Testis (tissue), 3 donors: ENCODE measurements around the gene SCG3. TPM values are rescaled to one million over a fixed set of nuclear protein-coding genes. Genes with fewer than 3 reads are reported as not detected.

ENCODE experiments used
- DNase-seq: peaks from one replicate; pipeline ENCODE4 v3.0.0-alpha.2; 2019
- H3K27ac ChIP-seq, 2 donors: fragments of 200-600 bp; sonication (generic); one replicate each; pipeline ENCODE4 v1.5.1; 2019
- H3K27me3 ChIP-seq: fragments of 200-600 bp; sonication (generic); one replicate; pipeline ENCODE4 v1.5.1; 2019
- H3K36me3 ChIP-seq: fragments of 200-600 bp; sonication (generic); one replicate; pipeline ENCODE4 v1.5.1; 2017; ENCODE audit warnings: low read depth; ENCODE audit errors: missing control alignments
- H3K4me1 ChIP-seq: fragments of 200-600 bp; sonication (generic); one replicate; pipeline ENCODE4 v1.5.1; 2019
- H3K4me3 ChIP-seq, 2 donors: fragments of 200-600 bp; sonication (generic); one replicate each; pipeline ENCODE4 v1.5.1; 2017 to 2019
- H3K9me3 ChIP-seq: fragments of 200-600 bp; sonication (generic); one replicate; pipeline ENCODE4 v1.5.1; 2017
- CTCF ChIP-seq, 3 experiments: fragments of 450-650 bp in 2 of 3; fragments of 200-600 bp in 1 of 3; sonication (generic) in 1 of 3; IDR thresholded peaks; one replicate each; pipeline ENCODE4 v1.5.1; 2016 to 2019; ENCODE audit warnings: antibody characterized with exemption in 3 of 3, mild to moderate bottlenecking in 2 of 3, moderate library complexity in 1 of 3
- POLR2A ChIP-seq: fragments of 450-650 bp; IDR thresholded peaks from one replicate; pipeline ENCODE4 v1.6.1; 2017; ENCODE audit warnings: antibody characterized with exemption, mild to moderate bottlenecking, moderate library complexity
- WGBS, 2 donors: methylation state at CpG; one replicate each; pipeline ENCODE4 v1.1.5; 2018; 5-methylcytosine and 5-hydroxymethylcytosine counted together
- intact Hi-C: fragments of 100-400 bp; cut with DNase I; formaldehyde crosslinking; loops from one replicate; pipeline ENCODE4 v1.15.1; 2023; ENCODE audit warnings: low total_unique reads
- polyA plus RNA-seq: library from polyadenylated mRNA; stranded (reverse); fragments of 350-450 nt; fragmentation: Illumina TruSeq; extraction: RNeasy Lipid Tissue Mini Kit (QIAGEN cat#74804); gene quantifications from one replicate; pipeline ENCODE4 v1.2.3, GENCODE V29; 2014; ENCODE audit warnings: low read depth, low replicate concordance; ENCODE audit not compliant: insufficient read depth
- total RNA-seq, 2 donors: library from RNA; depleted of rRNA; stranded (reverse); fragments of >200 nt; gene quantifications; one replicate each; pipeline ENCODE4 v1.2.3, GENCODE V29; 2016

Gene SCG3
- total and polyA plus RNA-seq, 3 donors from 2014 or later, result 1.2 to 2.0 (median 1.3) TPM

- DNase-seq, result peak; percentile 65
- no peaks in the 10 kb centered on the region for H3K36me3 ChIP-seq
- no peak overlapping the region for H3K27ac ChIP-seq
- no peaks in the 10 kb centered on the region for H3K27me3 ChIP-seq
- H3K4me3 ChIP-seq, result no peak overlapping the region
- TF ChIP-seq POLR2A, result no peak
- TF ChIP-seq CTCF (IDR thresholded peaks at IDR 0.05), result no peak
- H3K9me3 ChIP-seq, result no peaks in the 10 kb centered on the region
- H3K4me1 ChIP-seq, result peaks cover 10% of the 10 kb centered on the region
- 32 to 64% methylated on average over 1 of the region's 1 CpG for WGBS, 2 donors
- intact Hi-C loops, result no loop called here
Observed at GRCh38 chr15:51758645-51759044, 77.3 kb downstream of the SCG3 start.

GRCh38 chr15:51759557-51760070 is 78.3 kb downstream of the SCG3 start:
- no peaks in the 10 kb centered on the region for H3K36me3 ChIP-seq
- no peak overlapping the region for H3K27ac ChIP-seq
- no peaks in the 10 kb centered on the region for H3K27me3 ChIP-seq
- intact Hi-C loops, result no loop called here
- DNase-seq, result peak; percentile 62
- TF ChIP-seq POLR2A, result no peak
- no peak for TF ChIP-seq CTCF (IDR thresholded peaks at IDR 0.05)
- peaks cover 10% of the 10 kb centered on the region for H3K4me1 ChIP-seq
- no peak overlapping the region for H3K4me3 ChIP-seq
- WGBS, 2 donors, result 30 to 50% methylated on average over 3 of the region's 3 CpGs
- H3K9me3 ChIP-seq, result no peaks in the 10 kb centered on the region

- no peaks in the 10 kb centered on the region for H3K27me3 ChIP-seq
- DNase-seq, result no peak
- no peaks in the 10 kb centered on the region for H3K9me3 ChIP-seq
- intact Hi-C loops, result no loop called here
- H3K4me1 ChIP-seq, result peaks cover 10% of the 10 kb centered on the region
- no peaks in the 10 kb centered on the region for H3K36me3 ChIP-seq
- H3K27ac ChIP-seq, result no peak overlapping the region
- H3K4me3 ChIP-seq, result no peak overlapping the region
- TF ChIP-seq CTCF (IDR thresholded peaks at IDR 0.05) (no peak), POLR2A (no peak)
- 61 to 75% methylated on average over 3 of the region's 3 CpGs for WGBS, 2 donors
Observed at GRCh38 chr15:51760805-51761204, 79.5 kb downstream of the SCG3 start.

- Histone ChIP-seq H3K4me1 (no peaks in the 10 kb centered on the region), H3K27ac (no peak overlapping the region), H3K27me3 (no peaks in the 10 kb centered on the region), H3K4me3 (no peak overlapping the region), H3K36me3 (no peaks in the 10 kb centered on the region), H3K9me3 (no peaks in the 10 kb centered on the region)
- WGBS, 2 donors, result 72 to 78% methylated on average over 7 of the region's 7 CpGs
- no peak for DNase-seq
- TF ChIP-seq POLR2A (no peak), CTCF (IDR thresholded peaks at IDR 0.05) (no peak)
- intact Hi-C loops, result no loop called here
Observed at GRCh38 chr15:51765751-51766150, 84.4 kb downstream of the SCG3 start.

GRCh38 chr15:51766341-51766740 is 85.0 kb downstream of the SCG3 start:
- H3K27ac ChIP-seq, result no peak overlapping the region

More at GRCh38 chr15:51766341-51766740, 85.0 kb downstream of the SCG3 start:
- 82 to 91% methylated on average over 1 of the region's 1 CpG for WGBS, 2 donors
- Histone ChIP-seq H3K4me3 (no peak overlapping the region), H3K36me3 (no peaks in the 10 kb centered on the region), H3K9me3 (no peaks in the 10 kb centered on the region), H3K27me3 (no peaks in the 10 kb centered on the region), H3K4me1 (no peaks in the 10 kb centered on the region)
- intact Hi-C loops, result no loop called here
- no peak for DNase-seq
- TF ChIP-seq CTCF (IDR thresholded peaks at IDR 0.05) (no peak), POLR2A (no peak)
